ENCODE results near the gene USP17L15. TPM values are rescaled to one million over a fixed set of nuclear protein-coding genes. Genes with fewer than 3 reads are reported as not detected.
"Not testable (repeated sequence)": the region's sequence is repeated elsewhere in the genome, so short reads cannot be mapped to it uniquely, and the experiment has no call there.

The USP17L15 gene
- total RNA-seq (2011; cell fraction: chromatin; rRNA removed; ENCODE audit: low replicate concordance): not detected in 2 replicates
- not detected in 2 replicates for total RNA-seq (2011; cell fraction: nucleolus; rRNA removed)
- not detected in 2 replicates for total RNA-seq (2011; cell fraction: nucleoplasm; rRNA removed)
- not detected in 2 replicates for total RNA-seq (2014; rRNA removed)
- total RNA-seq (2014; rRNA removed; fragmentation: Illumina TruSeq; extraction: Trizol): not detected in 2 replicates
- not detected in 2 replicates for total RNA-seq (2015; rRNA removed; fragmentation: Illumina TruSeq; extraction: Trizol)
- not detected in 2 replicates for total RNA-seq (2021)
- not detected in 2 replicates for polyA plus RNA-seq (2011; rRNA removed)
- polyA plus RNA-seq (2011; cell fraction: cytosol; rRNA removed): not detected in 2 replicates
- not detected in 2 replicates for polyA plus RNA-seq (2011; cell fraction: nucleus; rRNA removed)
- polyA plus RNA-seq (2012): not detected in 2 replicates
- not detected in 2 replicates for polyA plus RNA-seq (2014; fragmentation: Illumina TruSeq; extraction: Trizol)
- not detected for polyA plus RNA-seq (2014; fragmentation: Nextera tagmentation; extraction: Ambion mirVana)
- polyA plus RNA-seq (2014; rRNA removed): not detected in 2 replicates
- not detected in 2 replicates for polyA minus RNA-seq (2011; rRNA and poly(A)+ RNA removed)
- not detected in 2 replicates for polyA minus RNA-seq (2011; cell fraction: cytosol; rRNA and poly(A)+ RNA removed)
- polyA minus RNA-seq (2011; cell fraction: nucleus; rRNA and poly(A)+ RNA removed): 0.22 TPM in 1 of 2 replicates, not detected in the other
- not detected for Bru-seq, nascent RNA
- not detected for BruChase-seq, experiment 1, labeled RNA remaining after a 2-hour chase
- not detected for BruChase-seq, experiment 2, labeled RNA remaining after a 6-hour chase
- long read RNA-seq, experiment 1: 0 reads
- long read RNA-seq, experiment 2: 0 reads
- long read RNA-seq, experiment 3: 0 reads

GRCh38 chr4:9234085-9234484, at the start of gene USP17L15:
TSS of gene USP17L15 (plus strand) at chr4:9234385. CDS start at chr4:9234385, 0 bp downstream.
- H3K79me2 ChIP-seq (ENCODE audit: control insufficient read depth, insufficient read depth, low read length); POLR2A ChIA-PET; H3K36me3 ChIP-seq (ENCODE audit: control insufficient read depth, insufficient read depth, low read length); BruUV-seq (replicated peaks); H3K4me1 ChIP-seq (replicated peaks in 1 of 2; ENCODE audit: control insufficient read depth in 2 of 2, insufficient read depth in 2 of 2, low read length in 2 of 2); H3K9me3 ChIP-seq (replicated peaks; ENCODE audit: control insufficient read depth, insufficient read depth, low read depth, low read length); CTCF ChIA-PET (ENCODE audit: low intra/inter-chr PET ratio); H3K27ac ChIP-seq (ENCODE audit: extremely low read depth, low read depth, low read length); in situ Hi-C loops (cut with MboI); FAIRE-seq; H3K4me3 ChIP-seq; intact Hi-C loops (cut with micrococcal nuclease); ATAC-seq; H3K9me1 ChIP-seq (ENCODE audit: control insufficient read depth, insufficient read depth, low read length); DNase-seq (ENCODE audit: extremely low read depth in 1 of 4, low spot score in 3 of 4); H2AFZ ChIP-seq (ENCODE audit: low read depth, low read length); H4K20me1 ChIP-seq (replicated peaks; ENCODE audit: control insufficient read depth, insufficient read depth, low read length); H3K9ac ChIP-seq (ENCODE audit: insufficient read depth in 1 of 2, low read depth in 2 of 2, low read length in 2 of 2); H3K4me2 ChIP-seq (ENCODE audit: insufficient read depth, low read length); H3K27me3 ChIP-seq (ENCODE audit: control insufficient read depth in 2 of 2, insufficient read depth in 2 of 2, low read length in 2 of 2): not testable (repeated sequence)
- no CpG with 5 or more reads among the region's 15 CpGs for WGBS (ENCODE audit: insufficient coverage, low coverage, missing lambda C conversion rate)

GRCh38 chr4:9210357-9210756, 23.8 kb upstream of the USP17L15 start, which contains the start of gene USP17L10:
TSS of gene USP17L10 (plus strand) at chr4:9210657. CDS start at chr4:9210657, 0 bp downstream.
- ATAC-seq; H3K27me3 ChIP-seq (ENCODE audit: control insufficient read depth in 2 of 2, insufficient read depth in 2 of 2, low read length in 2 of 2); H3K9me3 ChIP-seq (replicated peaks; ENCODE audit: control insufficient read depth, insufficient read depth, low read depth, low read length); H3K4me2 ChIP-seq (ENCODE audit: insufficient read depth, low read length); BruUV-seq (replicated peaks); H3K4me3 ChIP-seq; DNase-seq (ENCODE audit: extremely low read depth in 1 of 4, low spot score in 3 of 4); H2AFZ ChIP-seq (ENCODE audit: low read depth, low read length); POLR2A ChIA-PET; H3K79me2 ChIP-seq (ENCODE audit: control insufficient read depth, insufficient read depth, low read length); intact Hi-C loops (cut with micrococcal nuclease); H3K36me3 ChIP-seq (ENCODE audit: control insufficient read depth, insufficient read depth, low read length); H3K9ac ChIP-seq (ENCODE audit: insufficient read depth in 1 of 2, low read depth in 2 of 2, low read length in 2 of 2); H4K20me1 ChIP-seq (replicated peaks; ENCODE audit: control insufficient read depth, insufficient read depth, low read length); CTCF ChIA-PET (ENCODE audit: low intra/inter-chr PET ratio); H3K9me1 ChIP-seq (ENCODE audit: control insufficient read depth, insufficient read depth, low read length); H3K4me1 ChIP-seq (replicated peaks in 1 of 2; ENCODE audit: control insufficient read depth in 2 of 2, insufficient read depth in 2 of 2, low read length in 2 of 2); in situ Hi-C loops (cut with MboI); FAIRE-seq; H3K27ac ChIP-seq (ENCODE audit: extremely low read depth, low read depth, low read length): not testable (repeated sequence)
- WGBS (ENCODE audit: insufficient coverage, low coverage, missing lambda C conversion rate): no CpG with 5 or more reads among the region's 13 CpGs

GRCh38 chr4:9214701-9215100, 19.5 kb upstream of the USP17L15 start:
- H3K4me1 ChIP-seq (replicated peaks in 1 of 2; ENCODE audit: control insufficient read depth in 2 of 2, insufficient read depth in 2 of 2, low read length in 2 of 2); DNase-seq (ENCODE audit: extremely low read depth in 1 of 4, low spot score in 3 of 4); H3K4me2 ChIP-seq (ENCODE audit: insufficient read depth, low read length); H3K4me3 ChIP-seq; POLR2A ChIA-PET; H3K36me3 ChIP-seq (ENCODE audit: control insufficient read depth, insufficient read depth, low read length); in situ Hi-C loops (cut with MboI); H3K27me3 ChIP-seq (ENCODE audit: control insufficient read depth in 2 of 2, insufficient read depth in 2 of 2, low read length in 2 of 2); BruUV-seq (replicated peaks); intact Hi-C loops (cut with micrococcal nuclease); FAIRE-seq; ATAC-seq; H3K9me1 ChIP-seq (ENCODE audit: control insufficient read depth, insufficient read depth, low read length); H3K9ac ChIP-seq (ENCODE audit: insufficient read depth in 1 of 2, low read depth in 2 of 2, low read length in 2 of 2); H2AFZ ChIP-seq (ENCODE audit: low read depth, low read length); H3K27ac ChIP-seq (ENCODE audit: extremely low read depth, low read depth, low read length); H4K20me1 ChIP-seq (replicated peaks; ENCODE audit: control insufficient read depth, insufficient read depth, low read length); H3K79me2 ChIP-seq (ENCODE audit: control insufficient read depth, insufficient read depth, low read length); CTCF ChIA-PET (ENCODE audit: low intra/inter-chr PET ratio); H3K9me3 ChIP-seq (replicated peaks; ENCODE audit: control insufficient read depth, insufficient read depth, low read depth, low read length): not testable (repeated sequence)
- WGBS (ENCODE audit: insufficient coverage, low coverage, missing lambda C conversion rate): under 1% methylated on average over 8 of the region's 14 CpGs
